ENCODE data around the gene IL9R.

GRCh38 chrX:155959018-155959587 is 38.4 kb upstream of the IL9R start:
- TF ChIP-seq CTCF (IDR thresholded peaks at IDR 0.05): no peak
- TF ChIP-seq EZH2 (IDR thresholded peaks at IDR 0.05; ENCODE audit: borderline replicate concordance, insufficient read depth, low read depth, low read length, poor library complexity, severe bottlenecking): no peak

All from B cell (primary cell).